ENCODE results near the gene CACNA2D3. TPM values are rescaled to one million over a fixed set of nuclear protein-coding genes. Genes with fewer than 3 reads are reported as not detected.

Gene CACNA2D3
- total RNA-seq, 1 experiment from 2014 or later, result 0.59 TPM

- H3K36me3 ChIP-seq (ENCODE audit: low read depth), result no peaks in the 10 kb centered on the region
- no peak for TF ChIP-seq EZH2 (IDR thresholded peaks at IDR 0.05; ENCODE audit: low read depth)
- TF ChIP-seq, protein P1, sequence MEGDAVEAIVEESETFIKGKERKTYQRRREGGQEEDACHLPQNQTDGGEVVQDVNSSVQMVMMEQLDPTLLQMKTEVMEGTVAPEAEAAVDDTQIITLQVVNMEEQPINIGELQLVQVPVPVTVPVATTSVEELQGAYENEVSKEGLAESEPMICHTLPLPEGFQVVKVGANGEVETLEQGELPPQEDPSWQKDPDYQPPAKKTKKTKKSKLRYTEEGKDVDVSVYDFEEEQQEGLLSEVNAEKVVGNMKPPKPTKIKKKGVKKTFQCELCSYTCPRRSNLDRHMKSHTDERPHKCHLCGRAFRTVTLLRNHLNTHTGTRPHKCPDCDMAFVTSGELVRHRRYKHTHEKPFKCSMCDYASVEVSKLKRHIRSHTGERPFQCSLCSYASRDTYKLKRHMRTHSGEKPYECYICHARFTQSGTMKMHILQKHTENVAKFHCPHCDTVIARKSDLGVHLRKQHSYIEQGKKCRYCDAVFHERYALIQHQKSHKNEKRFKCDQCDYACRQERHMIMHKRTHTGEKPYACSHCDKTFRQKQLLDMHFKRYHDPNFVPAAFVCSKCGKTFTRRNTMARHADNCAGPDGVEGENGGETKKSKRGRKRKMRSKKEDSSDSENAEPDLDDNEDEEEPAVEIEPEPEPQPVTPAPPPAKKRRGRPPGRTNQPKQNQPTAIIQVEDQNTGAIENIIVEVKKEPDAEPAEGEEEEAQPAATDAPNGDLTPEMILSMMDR (conservative IDR thresholded peaks at IDR 0.05), result no peak
- CTCF ChIA-PET, result no interaction called here
- no peaks in the 10 kb centered on the region for H4K20me1 ChIP-seq (ENCODE audit: insufficient read depth)
- no peak overlapping the region for H3K27ac ChIP-seq
- H3K27me3 ChIP-seq (ENCODE audit: insufficient read depth, low read depth), result peaks cover 26% of the 10 kb centered on the region; the same call in 1 of the 2 replicates
- H3K9me2 ChIP-seq (ENCODE audit: insufficient read depth), result no peaks in the 10 kb centered on the region
- BruUV-seq (replicated peaks), result no TSS peak
- no peaks in the 10 kb centered on the region for H3K9me3 ChIP-seq (ENCODE audit: insufficient read depth, low read depth)
- no peak overlapping the region for H3K4me2 ChIP-seq
- H3K79me2 ChIP-seq (ENCODE audit: low read depth), result no peaks in the 10 kb centered on the region
- POLR2A ChIA-PET (ENCODE audit: unreplicated experiment), result no interaction called here
- no peaks in the 10 kb centered on the region for H3K4me1 ChIP-seq (replicated peaks; ENCODE audit: insufficient read depth)
- H3K4me3 ChIP-seq, result no peak overlapping the region
- intact Hi-C loops (cut with micrococcal nuclease; ENCODE audit: unreplicated experiment), result no loop called here
- H2AFZ ChIP-seq, result no peak overlapping the region
- H3F3A ChIP-seq (ENCODE audit: insufficient read depth, low read depth), result no peaks in the 10 kb centered on the region
- no peak for DNase-seq
These were observed 1.4 kb downstream of the CACNA2D3 start for GRCh38 chr3:54123776-54124196.

- DNase-seq, result no peak
- Histone ChIP-seq H3K9me2 (ENCODE audit: insufficient read depth) (no peaks in the 10 kb centered on the region), H3K4me3 (no peak overlapping the region), H4K20me1 (ENCODE audit: insufficient read depth) (no peaks in the 10 kb centered on the region), H3K36me3 (ENCODE audit: low read depth) (no peaks in the 10 kb centered on the region), H3K4me2 (no peak overlapping the region), H2AFZ (no peak overlapping the region), H3K27ac (no peak overlapping the region), H3K79me2 (ENCODE audit: low read depth) (no peaks in the 10 kb centered on the region), H3F3A (ENCODE audit: insufficient read depth, low read depth) (no peaks in the 10 kb centered on the region), H3K27me3 (ENCODE audit: insufficient read depth, low read depth) (peaks cover 34% of the 10 kb centered on the region; the same call in 1 of the 2 replicates), H3K9me3 (ENCODE audit: insufficient read depth, low read depth) (no peaks in the 10 kb centered on the region), H3K4me1 (replicated peaks; ENCODE audit: insufficient read depth) (no peaks in the 10 kb centered on the region)
- TF ChIP-seq EZH2 (IDR thresholded peaks at IDR 0.05; ENCODE audit: low read depth), result no peak
- TF ChIP-seq, protein P1 (conservative IDR thresholded peaks at IDR 0.05), result no peak
- POLR2A ChIA-PET (ENCODE audit: unreplicated experiment), result no interaction called here
- intact Hi-C loops (cut with micrococcal nuclease; ENCODE audit: unreplicated experiment), result no loop called here
- BruUV-seq (replicated peaks), result no TSS peak
- CTCF ChIA-PET, result no interaction called here
These were observed 2.9 kb downstream of the CACNA2D3 start for GRCh38 chr3:54125300-54125699.

DNA sequence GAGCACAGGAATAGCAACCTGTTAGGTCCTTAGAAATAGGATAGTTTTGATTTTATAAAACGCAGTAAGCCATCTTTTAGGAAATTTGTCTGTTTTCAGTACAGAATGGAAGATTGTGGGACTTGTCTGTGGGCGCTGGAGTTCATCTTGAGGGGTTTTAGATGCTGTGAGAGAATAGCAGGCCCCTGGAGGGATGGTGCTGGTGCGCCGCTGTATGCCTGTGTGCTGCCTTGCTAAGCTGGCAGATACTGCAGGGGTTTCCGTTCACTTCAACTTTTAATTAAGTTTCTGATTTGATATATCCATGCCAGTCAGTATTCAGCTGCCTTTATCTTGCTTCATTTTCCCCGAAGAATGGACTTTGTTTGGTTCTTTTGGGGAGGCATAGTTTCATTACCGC lies 4.2 kb downstream of the CACNA2D3 start:
- intact Hi-C loops (cut with micrococcal nuclease; ENCODE audit: unreplicated experiment), result no loop called here
- POLR2A ChIA-PET (ENCODE audit: unreplicated experiment), result no interaction called here

More for the DNA sequence above, 4.2 kb downstream of the CACNA2D3 start:
- BruUV-seq (replicated peaks), result no TSS peak
- Histone ChIP-seq H2AFZ (no peak overlapping the region), H3K27me3 (ENCODE audit: insufficient read depth, low read depth) (peaks cover 35% of the 10 kb centered on the region), H3K27ac (no peak overlapping the region), H3K9me2 (ENCODE audit: insufficient read depth) (no peaks in the 10 kb centered on the region), H3K79me2 (ENCODE audit: low read depth) (no peaks in the 10 kb centered on the region), H3K4me3 (no peak overlapping the region), H3F3A (ENCODE audit: insufficient read depth, low read depth) (no peaks in the 10 kb centered on the region), H3K4me1 (replicated peaks; ENCODE audit: insufficient read depth) (no peaks in the 10 kb centered on the region), H4K20me1 (ENCODE audit: insufficient read depth) (no peaks in the 10 kb centered on the region), H3K4me2 (no peak overlapping the region), H3K9me3 (ENCODE audit: insufficient read depth, low read depth) (no peaks in the 10 kb centered on the region), H3K36me3 (ENCODE audit: low read depth) (no peaks in the 10 kb centered on the region)
- no peak for DNase-seq
- no peak for TF ChIP-seq EZH2 (IDR thresholded peaks at IDR 0.05; ENCODE audit: low read depth)
- TF ChIP-seq, protein P1 (conservative IDR thresholded peaks at IDR 0.05), result no peak
- CTCF ChIA-PET, result no interaction called here

Data from PC-9 (cell line).